Measurements from ENCODE around the gene ITGB5. TPM values are rescaled to one million over a fixed set of nuclear protein-coding genes. Genes with fewer than 3 reads are reported as not detected.

ITGB5 gene
- total RNA-seq, 1 donor from 2014 or later, result 81.9 TPM

DNA sequence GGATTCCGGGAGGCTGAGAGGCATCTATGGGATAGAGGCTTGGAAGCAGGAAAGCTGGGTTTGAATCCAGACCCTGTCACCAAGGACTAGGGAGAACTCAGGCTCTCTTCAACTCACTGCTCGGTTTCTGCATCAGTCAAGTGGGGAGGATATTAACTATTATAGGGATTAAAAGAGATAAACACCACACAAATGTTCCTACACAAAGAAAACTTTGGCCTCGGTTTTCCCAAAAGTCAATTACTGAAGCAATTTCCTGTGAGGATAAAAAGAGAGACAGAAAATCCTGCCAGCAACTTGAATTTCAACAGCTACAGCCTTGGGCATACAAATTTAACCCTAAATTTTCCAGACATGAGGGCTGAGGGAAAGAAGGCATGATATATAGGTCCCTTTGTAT, 36.0 kb downstream of the ITGB5 start:
- no peak for DNase-seq (ENCODE audit: low read depth, low spot score)
- peaks cover 14% of the 10 kb centered on the region for H3K36me3 Mint-ChIP-seq (ENCODE audit: low read depth)
- peak overlapping the region; percentile 16 for H3K27ac Mint-ChIP-seq (ENCODE audit: unreplicated experiment)
- no peaks in the 10 kb centered on the region for H3K9me3 Mint-ChIP-seq
- no peak overlapping the region for H3K4me3 Mint-ChIP-seq
- no peaks in the 10 kb centered on the region for H3K27me3 Mint-ChIP-seq (ENCODE audit: low read depth)
- TF ChIP-seq, protein P1, sequence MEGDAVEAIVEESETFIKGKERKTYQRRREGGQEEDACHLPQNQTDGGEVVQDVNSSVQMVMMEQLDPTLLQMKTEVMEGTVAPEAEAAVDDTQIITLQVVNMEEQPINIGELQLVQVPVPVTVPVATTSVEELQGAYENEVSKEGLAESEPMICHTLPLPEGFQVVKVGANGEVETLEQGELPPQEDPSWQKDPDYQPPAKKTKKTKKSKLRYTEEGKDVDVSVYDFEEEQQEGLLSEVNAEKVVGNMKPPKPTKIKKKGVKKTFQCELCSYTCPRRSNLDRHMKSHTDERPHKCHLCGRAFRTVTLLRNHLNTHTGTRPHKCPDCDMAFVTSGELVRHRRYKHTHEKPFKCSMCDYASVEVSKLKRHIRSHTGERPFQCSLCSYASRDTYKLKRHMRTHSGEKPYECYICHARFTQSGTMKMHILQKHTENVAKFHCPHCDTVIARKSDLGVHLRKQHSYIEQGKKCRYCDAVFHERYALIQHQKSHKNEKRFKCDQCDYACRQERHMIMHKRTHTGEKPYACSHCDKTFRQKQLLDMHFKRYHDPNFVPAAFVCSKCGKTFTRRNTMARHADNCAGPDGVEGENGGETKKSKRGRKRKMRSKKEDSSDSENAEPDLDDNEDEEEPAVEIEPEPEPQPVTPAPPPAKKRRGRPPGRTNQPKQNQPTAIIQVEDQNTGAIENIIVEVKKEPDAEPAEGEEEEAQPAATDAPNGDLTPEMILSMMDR (conservative IDR thresholded peaks at IDR 0.05), result no peak
- H3K4me1 Mint-ChIP-seq, result peaks cover 28% of the 10 kb centered on the region

DNA sequence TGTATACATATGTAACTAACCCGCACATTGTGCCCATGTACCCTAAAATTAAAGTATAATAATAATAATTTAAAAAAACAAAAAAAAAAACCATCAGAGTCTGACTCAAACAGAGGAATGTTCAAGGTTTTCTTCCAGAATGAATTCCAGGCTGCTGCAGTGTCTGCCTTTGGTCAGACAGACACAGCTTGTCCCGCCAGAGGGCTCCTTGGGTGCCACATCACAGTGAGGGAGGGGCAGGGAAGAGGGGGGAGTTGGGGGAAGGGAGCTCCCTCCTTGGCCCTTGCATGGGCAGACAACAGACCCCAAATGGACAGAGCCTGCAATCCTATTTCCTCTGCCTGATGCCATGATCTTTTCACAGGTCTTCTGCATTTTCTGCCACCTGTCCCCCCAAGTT, 36.5 kb downstream of the ITGB5 start:
- no peak for DNase-seq (ENCODE audit: low read depth, low spot score)
- Mint-ChIP-seq H3K27me3 (ENCODE audit: low read depth) (no peaks in the 10 kb centered on the region), H3K4me1 (peaks cover 28% of the 10 kb centered on the region), H3K4me3 (no peak overlapping the region), H3K9me3 (no peaks in the 10 kb centered on the region), H3K36me3 (ENCODE audit: low read depth) (peaks cover 18% of the 10 kb centered on the region), H3K27ac (ENCODE audit: unreplicated experiment) (peak overlapping the region; percentile 16)
- TF ChIP-seq, protein P1 (conservative IDR thresholded peaks at IDR 0.05), result no peak

DNA sequence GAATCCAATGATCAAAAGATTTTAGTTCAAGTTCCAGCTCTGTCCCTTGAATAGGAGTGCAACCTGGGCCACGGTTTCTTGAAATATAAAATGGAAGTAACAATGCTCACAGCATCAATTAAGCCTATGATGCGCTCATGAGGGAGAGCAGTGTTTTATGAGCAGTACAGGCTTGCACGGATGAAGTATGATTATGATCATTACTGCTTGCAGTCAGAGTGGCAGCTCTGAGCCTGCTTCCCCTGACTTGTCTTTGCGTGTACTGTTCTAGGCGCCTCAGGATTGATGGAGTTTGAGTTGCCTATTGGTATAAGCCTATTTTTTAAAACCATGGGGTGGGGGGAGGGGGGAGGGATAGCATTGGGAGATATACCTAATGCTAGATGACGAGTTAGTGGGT, 37.0 kb downstream of the ITGB5 start:
- Mint-ChIP-seq H3K4me3 (no peak overlapping the region), H3K4me1 (peaks cover 32% of the 10 kb centered on the region), H3K27me3 (ENCODE audit: low read depth) (no peaks in the 10 kb centered on the region), H3K36me3 (ENCODE audit: low read depth) (peaks cover 21% of the 10 kb centered on the region), H3K27ac (ENCODE audit: unreplicated experiment) (no peak overlapping the region), H3K9me3 (no peaks in the 10 kb centered on the region)
- TF ChIP-seq, protein P1 (conservative IDR thresholded peaks at IDR 0.05), result no peak
- no peak for DNase-seq (ENCODE audit: low read depth, low spot score)

DNA sequence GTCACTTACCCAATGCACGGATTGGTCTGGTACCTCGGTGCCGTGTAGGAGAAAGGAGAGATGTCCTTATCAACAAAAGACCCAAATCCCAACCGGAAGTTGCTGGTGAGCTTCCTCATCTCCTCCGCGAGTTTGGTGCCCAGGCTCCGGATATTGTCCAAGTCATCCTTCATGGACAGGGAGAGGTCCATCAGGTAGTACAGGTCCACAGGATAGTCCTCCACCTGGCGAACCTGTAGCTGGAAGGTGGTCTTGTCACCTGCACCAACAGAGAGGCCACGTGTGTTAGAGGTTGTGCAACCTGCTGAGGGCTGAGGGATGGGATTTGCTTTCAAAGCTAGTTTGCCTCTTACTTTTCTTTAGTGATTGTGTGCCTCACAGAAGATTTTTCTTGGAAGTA, 38.9 kb downstream of the ITGB5 start:
- peaks cover 33% of the 10 kb centered on the region for H3K4me1 Mint-ChIP-seq
- no peaks in the 10 kb centered on the region for H3K9me3 Mint-ChIP-seq
- H3K27me3 Mint-ChIP-seq (ENCODE audit: low read depth), result no peaks in the 10 kb centered on the region
- TF ChIP-seq, protein P1 (conservative IDR thresholded peaks at IDR 0.05), result no peak
- no peak overlapping the region for H3K27ac Mint-ChIP-seq (ENCODE audit: unreplicated experiment)
- no peak for DNase-seq (ENCODE audit: low read depth, low spot score)
- H3K36me3 Mint-ChIP-seq (ENCODE audit: low read depth), result peaks cover 19% of the 10 kb centered on the region
- H3K4me3 Mint-ChIP-seq, result no peak overlapping the region

DNA sequence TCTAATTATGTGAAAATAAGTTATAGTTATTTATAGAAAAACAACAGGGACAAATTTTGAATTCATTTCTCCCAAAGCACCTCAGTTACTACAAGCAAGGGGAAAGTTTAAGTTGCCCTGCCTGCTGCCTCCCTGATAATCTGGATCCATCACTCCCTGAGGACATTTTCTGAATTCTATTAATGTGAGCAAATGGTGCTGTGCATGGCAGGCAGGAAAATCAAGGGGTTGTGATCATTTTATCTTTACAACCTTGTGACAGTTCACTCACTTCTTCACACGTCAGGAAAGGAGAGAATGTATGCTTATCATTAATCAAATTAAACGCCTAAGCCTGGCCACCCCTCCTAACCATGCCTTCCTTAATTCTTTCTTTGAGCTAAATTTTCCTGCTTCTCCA, 39.3 kb downstream of the ITGB5 start:
- TF ChIP-seq, protein P1 (conservative IDR thresholded peaks at IDR 0.05), result no peak
- no peaks in the 10 kb centered on the region for H3K9me3 Mint-ChIP-seq

DNA sequence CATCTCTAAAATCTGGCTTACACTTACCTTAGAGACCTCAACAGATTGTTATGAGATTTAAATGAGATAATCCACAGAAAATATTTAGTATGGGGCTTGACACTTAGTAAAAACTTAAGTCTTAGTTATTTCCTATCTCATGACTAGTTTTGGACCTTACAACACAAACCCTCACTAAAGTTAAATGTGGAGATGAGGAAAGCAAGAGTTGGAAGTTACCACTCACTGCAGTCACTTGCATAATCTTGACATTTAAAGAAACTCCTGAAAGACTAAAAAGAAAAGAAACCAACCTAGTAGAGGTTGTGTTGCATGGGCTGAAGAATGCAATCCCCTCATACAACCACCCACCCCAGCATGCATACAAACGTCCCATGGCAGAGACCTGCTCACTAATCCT, 40.1 kb downstream of the ITGB5 start:
- TF ChIP-seq, protein P1 (conservative IDR thresholded peaks at IDR 0.05), result no peak
- H3K9me3 Mint-ChIP-seq, result no peaks in the 10 kb centered on the region
- peaks cover 29% of the 10 kb centered on the region for H3K4me1 Mint-ChIP-seq
- no peak for DNase-seq (ENCODE audit: low read depth, low spot score)
- no peak overlapping the region for H3K4me3 Mint-ChIP-seq
- no peaks in the 10 kb centered on the region for H3K27me3 Mint-ChIP-seq (ENCODE audit: low read depth)
- H3K36me3 Mint-ChIP-seq (ENCODE audit: low read depth), result peaks cover 22% of the 10 kb centered on the region
- H3K27ac Mint-ChIP-seq (ENCODE audit: unreplicated experiment), result no peak overlapping the region

More for the DNA sequence above, 39.3 kb downstream of the ITGB5 start:
- peaks cover 33% of the 10 kb centered on the region for H3K4me1 Mint-ChIP-seq
- H3K4me3 Mint-ChIP-seq, result no peak overlapping the region
- H3K27me3 Mint-ChIP-seq (ENCODE audit: low read depth), result no peaks in the 10 kb centered on the region
- no peak overlapping the region for H3K27ac Mint-ChIP-seq (ENCODE audit: unreplicated experiment)
- no peak for DNase-seq (ENCODE audit: low read depth, low spot score)
- H3K36me3 Mint-ChIP-seq (ENCODE audit: low read depth), result peaks cover 20% of the 10 kb centered on the region

Measured in neural crest cell (in vitro differentiated cells).